ENCODE results near the gene NUCB1. TPM values are rescaled to one million over a fixed set of nuclear protein-coding genes. Genes with fewer than 3 reads are reported as not detected.

NUCB1 gene
- total RNA-seq, 4 donors from 2014 or later, result 154 to 506 (median 444) TPM

DNA sequence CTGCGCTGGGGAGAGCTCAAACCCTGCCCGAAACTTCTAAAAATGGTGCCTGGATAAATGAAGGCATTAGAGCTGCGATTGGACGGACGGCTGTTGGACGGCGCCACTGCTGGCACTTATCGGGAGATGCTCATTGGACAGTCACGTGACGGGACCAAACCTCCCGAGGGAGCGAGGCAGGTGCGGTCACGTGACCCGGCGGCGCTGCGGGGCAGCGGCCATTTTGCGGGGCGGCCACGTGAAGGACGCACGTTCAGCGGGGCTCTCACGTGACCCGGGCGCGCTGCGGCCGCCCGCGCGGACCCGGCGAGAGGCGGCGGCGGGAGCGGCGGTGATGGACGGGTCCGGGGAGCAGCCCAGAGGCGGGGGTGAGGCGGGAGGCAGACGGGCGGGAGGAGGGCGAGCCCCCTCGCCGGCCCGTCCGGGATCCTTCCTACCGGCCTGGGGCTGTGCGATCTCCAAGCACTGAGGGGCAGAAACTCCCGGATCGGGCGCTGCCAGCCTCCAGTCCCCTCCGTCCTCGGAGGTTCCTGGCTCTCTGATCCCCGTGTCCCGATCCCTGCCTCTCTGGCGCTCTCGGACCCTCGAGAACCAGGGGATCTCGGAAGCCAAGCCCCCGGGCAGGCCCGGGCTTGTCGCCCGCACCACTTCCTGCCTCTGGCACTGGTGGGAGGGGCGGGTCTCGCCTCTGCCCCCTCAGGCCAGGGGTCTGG lies 54.6 kb downstream of the NUCB1 start, which contains the start of gene BAX:
BAX (plus strand) TSS at position 281 of the 713 bp plus-strand sequence; CDS start at position 335, 54 bp downstream.
- Histone ChIP-seq H3K9me3 (no peaks in the 10 kb centered on the region), H3K36me3 (no peaks in the 10 kb centered on the region), H3K4me1 (peaks cover 0 to 13% (median 6%) of the 10 kb centered on the region in 4 donors), H3K27ac (peak within 1 kb of the TSS; percentile 80 to 94 (median 87)), H3K4me3 (peak within 1 kb of the TSS; percentile 80 to 95 (median 86)), H3K27me3 (no peaks in the 10 kb centered on the region)
- peak; percentile 97 to 99 (median 98) for DNase-seq
- peak; percentile 78 to 86 for TF ChIP-seq POLR2A (IDR thresholded peaks at IDR 0.05)
- TF ChIP-seq, protein P1, sequence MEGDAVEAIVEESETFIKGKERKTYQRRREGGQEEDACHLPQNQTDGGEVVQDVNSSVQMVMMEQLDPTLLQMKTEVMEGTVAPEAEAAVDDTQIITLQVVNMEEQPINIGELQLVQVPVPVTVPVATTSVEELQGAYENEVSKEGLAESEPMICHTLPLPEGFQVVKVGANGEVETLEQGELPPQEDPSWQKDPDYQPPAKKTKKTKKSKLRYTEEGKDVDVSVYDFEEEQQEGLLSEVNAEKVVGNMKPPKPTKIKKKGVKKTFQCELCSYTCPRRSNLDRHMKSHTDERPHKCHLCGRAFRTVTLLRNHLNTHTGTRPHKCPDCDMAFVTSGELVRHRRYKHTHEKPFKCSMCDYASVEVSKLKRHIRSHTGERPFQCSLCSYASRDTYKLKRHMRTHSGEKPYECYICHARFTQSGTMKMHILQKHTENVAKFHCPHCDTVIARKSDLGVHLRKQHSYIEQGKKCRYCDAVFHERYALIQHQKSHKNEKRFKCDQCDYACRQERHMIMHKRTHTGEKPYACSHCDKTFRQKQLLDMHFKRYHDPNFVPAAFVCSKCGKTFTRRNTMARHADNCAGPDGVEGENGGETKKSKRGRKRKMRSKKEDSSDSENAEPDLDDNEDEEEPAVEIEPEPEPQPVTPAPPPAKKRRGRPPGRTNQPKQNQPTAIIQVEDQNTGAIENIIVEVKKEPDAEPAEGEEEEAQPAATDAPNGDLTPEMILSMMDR (IDR thresholded peaks at IDR 0.05), result peak in 2 of 6 experiments; percentile 1 to 37

DNA sequence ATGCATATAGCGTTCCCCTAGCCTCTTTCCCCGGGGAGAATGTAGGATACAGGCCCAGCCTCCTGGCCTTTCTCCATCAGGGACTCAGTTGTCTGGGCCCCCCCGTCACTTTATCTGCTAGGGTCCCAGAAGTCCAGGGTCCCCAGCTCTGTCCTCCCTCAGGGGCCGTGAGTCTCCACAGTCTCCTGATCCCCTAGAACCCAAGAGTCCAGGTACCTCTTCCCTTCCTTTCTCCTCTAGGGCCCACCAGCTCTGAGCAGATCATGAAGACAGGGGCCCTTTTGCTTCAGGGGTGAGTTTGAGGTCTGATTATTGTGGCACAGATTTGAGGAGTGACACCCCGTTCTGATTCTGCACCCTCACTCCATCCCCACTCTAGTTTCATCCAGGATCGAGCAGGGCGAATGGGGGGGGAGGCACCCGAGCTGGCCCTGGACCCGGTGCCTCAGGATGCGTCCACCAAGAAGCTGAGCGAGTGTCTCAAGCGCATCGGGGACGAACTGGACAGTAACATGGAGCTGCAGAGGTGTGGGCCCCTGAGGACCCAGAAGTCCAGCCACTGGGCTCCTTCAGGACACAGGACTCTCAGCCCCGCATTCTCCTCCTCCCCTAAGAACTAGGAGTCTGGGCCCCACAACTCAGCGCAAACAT lies 55.3 kb downstream of the NUCB1 start:
- Histone ChIP-seq H3K4me3 (peak overlapping the region; percentile 80 to 95 (median 86)), H3K4me1 (peaks cover 0 to 19% (median 8%) of the 10 kb centered on the region in 4 donors), H3K27me3 (no peaks in the 10 kb centered on the region), H3K36me3 (no peaks in the 10 kb centered on the region), H3K9me3 (no peaks in the 10 kb centered on the region), H3K27ac (peak overlapping the region; percentile 80 to 94 (median 87))
- DNase-seq, result no peak
- TF ChIP-seq POLR2A (IDR thresholded peaks at IDR 0.05), result no peak
- TF ChIP-seq, protein P1 (IDR thresholded peaks at IDR 0.05), result peak in 1 of 6 experiments; percentile 1

DNA sequence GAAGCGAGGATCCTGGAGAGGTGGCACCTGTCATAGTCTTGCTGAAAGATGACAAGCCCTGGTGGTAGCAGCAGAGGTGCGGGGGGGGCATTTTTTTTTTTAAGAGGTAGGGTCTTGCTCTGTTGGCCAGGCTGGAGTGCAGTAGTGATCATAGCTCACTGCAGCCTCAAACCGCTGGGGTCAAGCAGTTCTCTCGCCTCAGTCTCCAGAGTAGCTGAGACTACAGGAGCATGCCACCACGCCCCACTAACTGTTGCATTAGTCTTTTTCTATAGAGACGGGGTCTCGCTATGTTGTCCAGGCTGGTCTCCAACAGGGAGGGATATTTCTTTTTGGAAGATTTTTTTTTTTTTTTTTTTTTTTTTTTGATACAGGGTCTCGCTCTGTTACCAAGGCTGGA lies 57.9 kb downstream of the NUCB1 start:
- DNase-seq, result no peak
- TF ChIP-seq, protein P1 (IDR thresholded peaks at IDR 0.05), result no peak
- no peak for TF ChIP-seq POLR2A (IDR thresholded peaks at IDR 0.05)
- H3K27me3 ChIP-seq, result no peaks in the 10 kb centered on the region
- no peak overlapping the region for H3K27ac ChIP-seq
- H3K4me3 ChIP-seq, result no peak overlapping the region
- H3K9me3 ChIP-seq, result no peaks in the 10 kb centered on the region
- no peaks in the 10 kb centered on the region for H3K36me3 ChIP-seq
- peaks cover 0 to 39% (median 12%) of the 10 kb centered on the region in 4 donors for H3K4me1 ChIP-seq

DNA sequence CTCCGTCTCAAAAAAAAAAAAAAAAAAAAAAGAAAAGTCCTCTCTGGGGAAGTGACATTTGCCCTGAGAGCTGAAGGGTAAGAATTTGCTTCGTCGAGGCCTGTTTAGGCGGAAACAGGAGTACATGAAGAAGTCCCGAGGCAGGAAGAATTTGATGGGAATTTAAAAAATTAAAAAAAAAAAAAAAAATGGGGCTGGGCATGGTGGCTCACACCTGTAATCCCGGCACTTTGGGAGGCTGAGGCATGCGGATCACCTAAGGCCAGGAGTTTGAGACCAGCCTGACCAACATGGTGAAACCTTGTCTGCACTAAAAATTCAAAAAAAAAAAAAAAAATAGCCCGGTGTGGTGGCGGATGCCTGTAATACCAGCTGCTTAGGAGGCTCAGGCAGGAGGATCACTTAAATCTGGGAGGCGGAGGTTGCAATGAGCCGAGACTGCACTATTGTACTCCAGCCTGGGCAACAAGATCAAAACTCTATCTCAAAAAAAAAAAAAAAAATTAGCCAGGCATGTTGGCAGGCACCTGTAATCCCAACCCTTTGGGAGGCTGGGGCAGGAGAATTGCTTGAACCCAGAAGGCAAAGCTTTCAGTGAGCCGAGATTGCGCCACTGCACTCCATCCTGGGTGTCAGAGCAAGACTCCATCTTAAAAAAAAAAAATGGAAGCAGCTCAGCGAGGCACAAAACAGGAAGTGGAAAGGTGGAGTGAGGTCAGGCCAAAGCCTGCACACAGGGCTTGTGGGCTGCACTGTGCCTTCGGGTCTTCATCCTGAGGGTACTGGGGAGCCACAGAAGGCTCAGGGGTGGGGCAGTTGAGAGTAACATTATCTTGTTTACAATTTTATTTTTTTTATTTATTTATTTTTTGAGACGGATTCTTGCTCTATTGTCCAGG lies 59.5 kb downstream of the NUCB1 start:
- TF ChIP-seq, protein P1 (IDR thresholded peaks at IDR 0.05), result no peak
- TF ChIP-seq POLR2A (IDR thresholded peaks at IDR 0.05), result no peak
- Histone ChIP-seq H3K36me3 (no peaks in the 10 kb centered on the region), H3K27ac (peak overlapping the region; percentile 25 to 96 (median 88)), H3K4me1 (peaks cover 0 to 52% (median 24%) of the 10 kb centered on the region in 4 donors), H3K4me3 (no peak overlapping the region), H3K9me3 (no peaks in the 10 kb centered on the region), H3K27me3 (no peaks in the 10 kb centered on the region)
- peak in 1 of 3 donors; percentile 54 for DNase-seq

DNA sequence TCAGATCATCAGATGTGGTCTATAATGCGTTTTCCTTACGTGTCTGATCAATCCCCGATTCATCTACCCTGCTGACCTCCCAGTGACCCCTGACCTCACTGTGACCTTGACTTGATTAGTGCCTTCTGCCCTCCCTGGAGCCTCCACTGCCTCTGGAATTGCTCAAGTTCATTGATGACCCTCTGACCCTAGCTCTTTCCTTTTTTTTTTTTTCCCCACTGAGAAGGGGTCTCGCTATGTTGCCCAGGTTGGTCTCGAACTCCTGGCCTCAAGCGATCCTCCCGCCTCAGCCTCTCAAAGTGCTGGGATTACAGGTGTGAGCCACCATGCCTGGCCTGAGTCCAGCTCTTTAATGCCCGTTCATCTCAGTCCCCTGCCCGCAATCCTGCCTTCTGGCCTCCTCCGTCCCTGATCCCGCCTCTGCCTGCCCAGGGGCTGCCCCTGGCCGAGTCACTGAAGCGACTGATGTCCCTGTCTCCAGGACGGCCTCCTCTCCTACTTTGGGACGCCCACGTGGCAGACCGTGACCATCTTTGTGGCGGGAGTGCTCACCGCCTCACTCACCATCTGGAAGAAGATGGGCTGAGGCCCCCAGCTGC lies 61.0 kb downstream of the NUCB1 start:
- H3K4me3 ChIP-seq, result no peak overlapping the region
- no peaks in the 10 kb centered on the region for H3K27me3 ChIP-seq
- DNase-seq, result peak in 2 of 3 donors; percentile 54 to 58
- peak overlapping the region in 3 of 4 donors; percentile 80 to 96 (median 95) for H3K27ac ChIP-seq
- H3K9me3 ChIP-seq, result no peaks in the 10 kb centered on the region
- H3K4me1 ChIP-seq, result peaks cover 0 to 45% (median 19%) of the 10 kb centered on the region in 4 donors
- peaks cover 0 to 4% (median 0%) of the 10 kb centered on the region in 3 donors for H3K36me3 ChIP-seq
- TF ChIP-seq, protein P1 (IDR thresholded peaks at IDR 0.05), result no peak
- TF ChIP-seq POLR2A (IDR thresholded peaks at IDR 0.05), result no peak

Measured in Peyer's patch (tissue), 4 donors.